ENCODE results near the gene KCNIP4. TPM values are rescaled to one million over a fixed set of nuclear protein-coding genes. Genes with fewer than 3 reads are reported as not detected.
"Not testable (repeated sequence)": the region's sequence is repeated elsewhere in the genome, so short reads cannot be mapped to it uniquely, and the experiment has no call there.

KCNIP4 gene
- total and polyA plus RNA-seq, 7 donors: 0.03 TPM; not detected in 6

DNA sequence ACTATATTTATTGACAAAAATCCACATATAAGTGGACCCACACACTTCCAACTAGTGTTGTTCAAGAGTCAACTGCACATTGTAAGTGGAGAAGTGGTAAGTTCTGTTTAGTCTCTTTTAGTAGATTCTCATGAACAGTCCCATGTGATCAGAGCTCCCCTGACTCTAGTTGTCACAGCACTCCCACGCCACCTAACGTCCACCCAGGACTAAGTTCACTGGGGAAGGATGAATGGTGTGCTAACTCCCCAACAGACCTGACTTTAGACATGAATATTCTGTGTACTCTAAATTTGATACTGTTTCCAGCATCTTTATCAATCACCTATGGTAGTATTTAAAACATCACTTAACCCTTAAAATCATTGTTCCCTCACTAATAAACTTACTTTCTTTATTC lies 1188.5 kb downstream of the KCNIP4 start:
- H3K4me1 ChIP-seq: no peaks in the 10 kb centered on the region
- intact Hi-C loops (cut with DNase I): no loop called here
- no peaks in the 10 kb centered on the region for H3K36me3 ChIP-seq (ENCODE audit: insufficient read depth in 1 of 2, low read depth in 1 of 2)
- H3K27me3 ChIP-seq (ENCODE audit: insufficient read depth in 3 of 3, low read length in 2 of 3): no peaks in the 10 kb centered on the region
- DNase-seq (no peak), ATAC-seq (no peak)
- TF ChIP-seq, protein P1, sequence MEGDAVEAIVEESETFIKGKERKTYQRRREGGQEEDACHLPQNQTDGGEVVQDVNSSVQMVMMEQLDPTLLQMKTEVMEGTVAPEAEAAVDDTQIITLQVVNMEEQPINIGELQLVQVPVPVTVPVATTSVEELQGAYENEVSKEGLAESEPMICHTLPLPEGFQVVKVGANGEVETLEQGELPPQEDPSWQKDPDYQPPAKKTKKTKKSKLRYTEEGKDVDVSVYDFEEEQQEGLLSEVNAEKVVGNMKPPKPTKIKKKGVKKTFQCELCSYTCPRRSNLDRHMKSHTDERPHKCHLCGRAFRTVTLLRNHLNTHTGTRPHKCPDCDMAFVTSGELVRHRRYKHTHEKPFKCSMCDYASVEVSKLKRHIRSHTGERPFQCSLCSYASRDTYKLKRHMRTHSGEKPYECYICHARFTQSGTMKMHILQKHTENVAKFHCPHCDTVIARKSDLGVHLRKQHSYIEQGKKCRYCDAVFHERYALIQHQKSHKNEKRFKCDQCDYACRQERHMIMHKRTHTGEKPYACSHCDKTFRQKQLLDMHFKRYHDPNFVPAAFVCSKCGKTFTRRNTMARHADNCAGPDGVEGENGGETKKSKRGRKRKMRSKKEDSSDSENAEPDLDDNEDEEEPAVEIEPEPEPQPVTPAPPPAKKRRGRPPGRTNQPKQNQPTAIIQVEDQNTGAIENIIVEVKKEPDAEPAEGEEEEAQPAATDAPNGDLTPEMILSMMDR (IDR thresholded peaks at IDR 0.05): no peak
- 72 to 97% (median 74%) methylated on average over 2 of the region's 2 CpGs for WGBS, 3 donors
- no peaks in the 10 kb centered on the region for H3K9me3 ChIP-seq
- H3K4me3 ChIP-seq: no peak overlapping the region
- H3K27ac ChIP-seq: no peak overlapping the region

DNA sequence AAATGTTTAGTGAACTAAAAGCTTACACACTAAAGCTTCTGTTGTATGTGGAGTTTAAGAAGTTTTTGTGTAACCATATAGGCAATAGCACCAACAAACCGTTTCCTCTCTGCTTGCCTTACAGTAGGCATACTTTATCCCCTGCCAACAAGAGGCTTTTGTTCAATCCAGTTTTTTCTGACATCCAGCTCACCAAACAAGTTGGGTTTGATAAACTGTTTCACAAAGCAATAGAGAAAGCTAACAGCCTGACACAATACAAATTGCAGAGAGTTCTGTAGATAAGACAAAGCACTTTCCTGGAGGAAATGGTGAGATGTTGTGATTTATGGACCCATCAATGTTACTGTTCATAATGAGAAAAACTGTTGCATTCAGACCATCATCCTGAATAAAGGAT lies 1194.5 kb downstream of the KCNIP4 start:
- TF ChIP-seq, protein P1 (IDR thresholded peaks at IDR 0.05): no peak
- ATAC-seq: no peak
- 80 to 90% (median 90%) methylated on average over 1 of the region's 1 CpG for WGBS, 3 donors
- no peak overlapping the region for H3K27ac ChIP-seq
- peaks cover 0 to 15% of the 10 kb centered on the region in 2 donors for H3K36me3 ChIP-seq (ENCODE audit: insufficient read depth in 1 of 2, low read depth in 1 of 2)
- no peaks in the 10 kb centered on the region for H3K4me1 ChIP-seq
- no peaks in the 10 kb centered on the region for H3K9me3 ChIP-seq
- no peak overlapping the region for H3K4me3 ChIP-seq
- no peak for DNase-seq
- no peaks in the 10 kb centered on the region for H3K27me3 ChIP-seq (ENCODE audit: insufficient read depth in 3 of 3, low read length in 2 of 3)
- intact Hi-C loops (cut with DNase I): no loop called here

DNA sequence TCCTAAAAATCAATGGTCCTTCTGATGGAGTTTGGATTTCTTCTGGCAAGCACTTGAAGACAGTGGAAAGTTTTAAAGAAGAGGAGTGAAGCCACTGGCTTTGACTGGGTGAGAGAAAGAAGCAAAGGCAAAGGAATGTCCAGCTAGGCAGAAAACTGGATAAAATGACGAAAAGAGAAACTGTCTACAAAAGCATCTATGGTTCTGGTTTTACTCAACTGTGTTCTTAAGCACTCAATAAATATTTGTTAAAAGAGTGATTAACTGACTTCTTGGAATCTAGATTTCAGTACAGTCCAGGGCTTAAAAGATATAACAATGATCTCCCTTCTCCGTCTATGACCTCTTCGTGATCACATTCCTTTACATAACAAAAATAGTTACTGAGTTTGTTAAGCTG lies 1195.9 kb downstream of the KCNIP4 start:
- no peak for ATAC-seq
- no peaks in the 10 kb centered on the region for H3K9me3 ChIP-seq
- no peak overlapping the region for H3K27ac ChIP-seq
- TF ChIP-seq, protein P1 (IDR thresholded peaks at IDR 0.05): no peak
- H3K4me3 ChIP-seq: no peak overlapping the region
- 97 to 98% (median 98%) methylated on average over 3 of the region's 3 CpGs for WGBS, 3 donors
- H3K4me1 ChIP-seq: no peaks in the 10 kb centered on the region
- intact Hi-C loops (cut with DNase I): no loop called here
- H3K27me3 ChIP-seq (ENCODE audit: insufficient read depth in 3 of 3, low read length in 2 of 3): no peaks in the 10 kb centered on the region
- DNase-seq: no peak
- peaks cover 0 to 15% of the 10 kb centered on the region in 2 donors for H3K36me3 ChIP-seq (ENCODE audit: insufficient read depth in 1 of 2, low read depth in 1 of 2)

DNA sequence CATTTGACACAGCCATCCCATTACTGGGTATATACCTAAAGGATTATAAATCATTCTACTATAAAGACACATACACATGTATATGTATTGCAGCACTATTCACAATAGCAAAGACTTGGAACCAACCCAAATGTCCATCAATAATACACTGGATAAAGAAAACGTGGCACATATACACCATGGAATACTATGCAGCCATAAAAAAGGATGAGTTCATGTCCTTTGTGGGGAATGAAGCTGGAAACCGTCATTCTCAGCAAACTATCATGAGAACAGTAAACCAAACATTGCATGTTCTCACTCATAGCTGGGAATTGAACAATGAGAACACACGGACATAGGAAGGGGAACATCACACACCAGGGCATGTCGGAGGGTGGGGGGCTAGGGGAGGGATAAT lies 1202.6 kb downstream of the KCNIP4 start:
- 92 to 97% (median 96%) methylated on average over 4 of the region's 4 CpGs for WGBS, 3 donors
- H3K27me3 ChIP-seq (ENCODE audit: insufficient read depth in 3 of 3, low read length in 2 of 3); ATAC-seq; H3K36me3 ChIP-seq (ENCODE audit: insufficient read depth in 1 of 2, low read depth in 1 of 2); H3K4me1 ChIP-seq; H3K27ac ChIP-seq; H3K9me3 ChIP-seq; intact Hi-C loops (cut with DNase I); H3K4me3 ChIP-seq; DNase-seq: not testable (repeated sequence)

DNA sequence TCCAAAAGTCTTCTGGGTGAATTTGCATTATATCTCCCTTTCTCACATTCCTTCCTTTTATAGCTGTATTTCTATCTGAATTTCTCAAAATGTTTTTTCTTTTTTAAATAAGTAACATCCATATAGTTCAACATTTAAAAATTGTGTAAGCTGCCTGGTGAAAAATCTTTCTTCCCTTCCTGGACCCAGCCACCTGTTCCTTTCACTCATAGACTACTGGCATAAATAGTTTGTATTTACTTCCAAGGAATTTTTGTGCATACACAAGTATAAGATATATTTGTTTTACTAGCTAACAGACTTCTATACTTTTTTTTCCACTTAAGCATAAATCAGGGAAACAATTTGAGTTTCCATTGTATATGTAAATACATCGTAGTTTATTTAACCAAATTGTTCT lies 1212.6 kb downstream of the KCNIP4 start:
- no peak for DNase-seq
- Histone ChIP-seq H3K4me3 (no peak overlapping the region), H3K27ac (no peak overlapping the region), H3K9me3 (peaks cover 9% of the 10 kb centered on the region), H3K36me3 (ENCODE audit: insufficient read depth in 1 of 2, low read depth in 1 of 2) (peaks cover 11 to 23% of the 10 kb centered on the region in 2 donors), H3K4me1 (no peaks in the 10 kb centered on the region), H3K27me3 (ENCODE audit: insufficient read depth in 3 of 3, low read length in 2 of 3) (no peaks in the 10 kb centered on the region)
- no peak for ATAC-seq
- intact Hi-C loops (cut with DNase I): no loop called here
- TF ChIP-seq, protein P1 (IDR thresholded peaks at IDR 0.05): no peak
- 96 to 99% (median 98%) methylated on average over 1 of the region's 1 CpG for WGBS, 3 donors

Data from psoas muscle (tissue), 8 donors.